ENCODE measurements around the gene DERA. TPM values are rescaled to one million over a fixed set of nuclear protein-coding genes. Genes with fewer than 3 reads are reported as not detected.

Gene DERA
- total and polyA plus RNA-seq, 2 of the 13 experiments (the other 11 are each of a cell fraction or from before 2014, with no cell fraction given): 24.0 to 51.3 TPM

- peak; percentile 76; the same call in 1 of the 2 replicates for TF ChIP-seq ZNF564 (CRISPR knock-in tag; IDR thresholded peaks at IDR 0.05)
- TF ChIP-seq, protein P1, sequence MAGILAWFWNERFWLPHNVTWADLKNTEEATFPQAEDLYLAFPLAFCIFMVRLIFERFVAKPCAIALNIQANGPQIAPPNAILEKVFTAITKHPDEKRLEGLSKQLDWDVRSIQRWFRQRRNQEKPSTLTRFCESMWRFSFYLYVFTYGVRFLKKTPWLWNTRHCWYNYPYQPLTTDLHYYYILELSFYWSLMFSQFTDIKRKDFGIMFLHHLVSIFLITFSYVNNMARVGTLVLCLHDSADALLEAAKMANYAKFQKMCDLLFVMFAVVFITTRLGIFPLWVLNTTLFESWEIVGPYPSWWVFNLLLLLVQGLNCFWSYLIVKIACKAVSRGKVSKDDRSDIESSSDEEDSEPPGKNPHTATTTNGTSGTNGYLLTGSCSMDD (CRISPR knock-in tag; IDR thresholded peaks at IDR 0.05): no peak
- no peak; the same call in 1 of the 2 replicates for TF ChIP-seq ZNF20 (CRISPR knock-in tag; IDR thresholded peaks at IDR 0.05)
- TF ChIP-seq BRF2 (CRISPR knock-in tag; IDR thresholded peaks at IDR 0.05): peak; percentile 60; the same call in 1 of the 2 replicates
- TF ChIP-seq ZNF446 (CRISPR knock-in tag; IDR thresholded peaks at IDR 0.05): peak; percentile 87
- TF ChIP-seq DDIT3 (CRISPR knock-in tag; IDR thresholded peaks at IDR 0.05): no peak
- no peak for TF ChIP-seq NR3C1 (CRISPR knock-in tag; IDR thresholded peaks at IDR 0.05)
- TF ChIP-seq U2AF1 (optimal IDR thresholded peaks at IDR 0.05; ENCODE audit: low read depth, low read length): peak; percentile 78
- 0 out of 2 replicates have a peak, but pooled peaks have one; percentile 29 for TF ChIP-seq ELF1 (CRISPR knock-in tag; IDR thresholded peaks at IDR 0.05)
- no peak for TF ChIP-seq TERF1 (CRISPR knock-in tag; IDR thresholded peaks at IDR 0.05)
- peak; percentile 85 for TF ChIP-seq ZNF160 (CRISPR knock-in tag; IDR thresholded peaks at IDR 0.05)
- TF ChIP-seq TEF (CRISPR knock-in tag; IDR thresholded peaks at IDR 0.05): 0 out of 2 replicates have a peak, but pooled peaks have one; percentile 59
- TF ChIP-seq TFDP2 (CRISPR knock-in tag; IDR thresholded peaks at IDR 0.05): no peak; the same call in 1 of the 2 replicates
- TF ChIP-seq SETDB1 (CRISPR knock-in tag; IDR thresholded peaks at IDR 0.05; ENCODE audit: borderline replicate concordance): no peak
- peak; percentile 52; the same call in 1 of the 2 replicates for TF ChIP-seq ARNTL (CRISPR knock-in tag; IDR thresholded peaks at IDR 0.05)
- TF ChIP-seq ZNF484 (CRISPR knock-in tag; IDR thresholded peaks at IDR 0.05; ENCODE audit: borderline replicate concordance, low read depth): no peak
- no peak for TF ChIP-seq JDP2 (CRISPR knock-in tag; IDR thresholded peaks at IDR 0.05; ENCODE audit: borderline replicate concordance)
Measured at GRCh38 chr12:15882118-15882971, 28.8 kb upstream of the DERA start, which contains the start of gene STRAP (continued).

All from HepG2 (cell line).